A673 (cell line): Measurements from ENCODE around the gene EMP2. TPM values are rescaled to one million over a fixed set of nuclear protein-coding genes. Genes with fewer than 3 reads are reported as not detected.

Experiments
- BruUV-seq: library from RNA; stranded (reverse); fragments of 400-500 nt; replicated peaks from 2 replicates; lab custom pipeline; 2021; lab: Mats Ljungman, UMichigan
- CTCF ChIA-PET: fragments of 300-600 bp; sonication (Branson Sonifier 250); formaldehyde crosslinking; loops from one replicate; lab custom pipeline; 2022; ENCODE audit warnings: antibody characterized with exemption; lab: Charles Lee
- POLR2A ChIA-PET: fragments of 300-600 bp; sonication (Branson Sonifier 250); formaldehyde crosslinking; loops from one replicate; lab custom pipeline; 2022; ENCODE audit warnings: antibody characterized with exemption; ENCODE audit not compliant: low non-redundant PET; lab: Charles Lee
- DNase-seq: peaks from one replicate; pipeline ENCODE4 v3.0.0-alpha.2; 2015; ENCODE audit warnings: low spot score
- H3K27ac ChIP-seq: fragments of 200-600 bp; sonication (generic); 2 replicates; pipeline ENCODE4 v1.5.1; 2016; ENCODE audit warnings: mixed run types, low read depth, mild to moderate bottlenecking, mixed read lengths, antibody characterized with exemption, low read length; ENCODE audit not compliant: poor library complexity, severe bottlenecking
- H3K27me3 ChIP-seq: fragments of 200-600 bp; sonication (generic); replicated peaks from 2 replicates; pipeline ENCODE4 v1.6.1; 2017; ENCODE audit warnings: mixed run types, low read depth, mild to moderate bottlenecking, mixed read lengths, antibody characterized with exemption, low read length; ENCODE audit not compliant: insufficient read depth, poor library complexity
- H3K36me3 ChIP-seq: fragments of 200-600 bp; sonication (generic); 2 replicates; pipeline ENCODE4 v1.6.1; 2016; ENCODE audit warnings: mixed run types, mild to moderate bottlenecking, mixed read lengths, antibody characterized with exemption, low read length; ENCODE audit not compliant: insufficient read depth, poor library complexity, severe bottlenecking
- H3K4me1 ChIP-seq: fragments of 200-600 bp; sonication (generic); 2 replicates; pipeline ENCODE4 v1.6.1; 2017; ENCODE audit warnings: mixed run types, mild to moderate bottlenecking, mixed read lengths, antibody characterized with exemption, low read length; ENCODE audit not compliant: insufficient read depth, poor library complexity, severe bottlenecking
- H3K4me3 ChIP-seq: fragments of 200-600 bp; sonication (generic); 2 replicates; pipeline ENCODE4 v1.5.1; 2016; ENCODE audit warnings: low read depth, mixed run types, mild to moderate bottlenecking, mixed read lengths, low read length; ENCODE audit not compliant: poor library complexity, severe bottlenecking
- H3K9me3 ChIP-seq: fragments of 200-600 bp; sonication (generic); 2 replicates; pipeline ENCODE4 v1.6.1; 2016; ENCODE audit warnings: mixed run types, low read depth, mild to moderate bottlenecking, mixed read lengths, antibody characterized with exemption, low read length; ENCODE audit not compliant: poor library complexity, severe bottlenecking
- CTCF ChIP-seq: fragments of 300-800, 200-600 bp; sonication (generic); conservative IDR thresholded peaks from 2 replicates; pipeline ENCODE4 v1.5.1; 2017; ENCODE audit warnings: low read depth, mild to moderate bottlenecking, antibody characterized with exemption, low read length, moderate library complexity, mixed read lengths
- EZH2 ChIP-seq: fragments of 200-600 bp; sonication (generic); IDR thresholded peaks from 2 replicates; pipeline ENCODE4 v1.6.1; 2017; ENCODE audit warnings: borderline replicate concordance, low read depth, mild to moderate bottlenecking, mixed read lengths, antibody characterized with exemption, low read length; ENCODE audit not compliant: poor library complexity, severe bottlenecking
- intact Hi-C: fragments of 100-400 bp; cut with micrococcal nuclease; formaldehyde crosslinking; loops from one replicate; pipeline ENCODE4 v1.10.0; 2022; ENCODE audit not compliant: unreplicated experiment
- total RNA-seq: library from RNA; stranded (reverse); gene quantifications from 2 replicates; pipeline ENCODE4 v1.2.3, GENCODE V29; 2021

Gene EMP2
- total RNA-seq, 1 experiment from 2014 or later = 12.9 TPM

GRCh38 chr16:10500582-10500981 lies 79.8 kb downstream of the EMP2 start:
- no peak overlapping the region for H3K4me3 ChIP-seq
- BruUV-seq = no TSS peak
- ChIA-PET POLR2A (no interaction called here), CTCF (no interaction called here)
- no peaks in the 10 kb centered on the region for H3K4me1 ChIP-seq
- no peaks in the 10 kb centered on the region for H3K36me3 ChIP-seq
- no peaks in the 10 kb centered on the region for H3K27me3 ChIP-seq
- intact Hi-C loops = loop anchor here (10.0 kb wide), 2 partner anchors 116 to 1246 kb away; partner anchors contain the start of gene ATF7IP2
- no peaks in the 10 kb centered on the region for H3K9me3 ChIP-seq
- TF ChIP-seq CTCF = no peak
- no peak for TF ChIP-seq EZH2
- H3K27ac ChIP-seq = no peak overlapping the region
- DNase-seq = no peak

- no peaks in the 10 kb centered on the region for H3K4me1 ChIP-seq
- H3K9me3 ChIP-seq = no peaks in the 10 kb centered on the region
- TF ChIP-seq EZH2 = no peak
- TF ChIP-seq CTCF = no peak
- ChIA-PET POLR2A (no interaction called here), CTCF (no interaction called here)
- H3K27me3 ChIP-seq = no peaks in the 10 kb centered on the region
- no peaks in the 10 kb centered on the region for H3K36me3 ChIP-seq
- intact Hi-C loops = no loop called here
- DNase-seq = no peak
- H3K27ac ChIP-seq = no peak overlapping the region
- H3K4me3 ChIP-seq = no peak overlapping the region
- BruUV-seq = no TSS peak
Measured at GRCh38 chr16:10497132-10498101, 83.0 kb downstream of the EMP2 start.

- no TSS peak for BruUV-seq
Measured at GRCh38 chr16:10495031-10495345, 85.4 kb downstream of the EMP2 start.

More at GRCh38 chr16:10495031-10495345, 85.4 kb downstream of the EMP2 start:
- Histone ChIP-seq H3K9me3 (no peaks in the 10 kb centered on the region), H3K27ac (no peak overlapping the region), H3K27me3 (no peaks in the 10 kb centered on the region), H3K4me3 (no peak overlapping the region), H3K36me3 (no peaks in the 10 kb centered on the region), H3K4me1 (no peaks in the 10 kb centered on the region)
- ChIA-PET POLR2A (no interaction called here), CTCF (no interaction called here)
- intact Hi-C loops = no loop called here
- TF ChIP-seq EZH2 = no peak
- TF ChIP-seq CTCF = no peak
- no peak for DNase-seq
